Memory B cell (primary cell): ENCODE results near the gene PFKP.
A peak's percentile ranks its signal among the peaks of the same experiment; 100 is the strongest.

Experiments used
- ATAC-seq: fragments of 150-1000 bp; cut with Tn5 transposase; 2 replicates; pipeline ENCODE4 v1.10.0; 2021; ENCODE audit warnings: low read depth, mild to moderate bottlenecking, moderate library complexity
- DNase-seq, 2 donors: peaks; one replicate each; pipeline ENCODE4 v3.0.0; 2022; ENCODE audit warnings: low spot score in 2 of 2
- H3K27ac Mint-ChIP-seq: one replicate; pipeline ENCODE4 v1.8.0; 2022; ENCODE audit warnings: mild to moderate bottlenecking, moderate library complexity, mixed read lengths
- H3K27me3 Mint-ChIP-seq: one replicate; pipeline ENCODE4 v1.8.0; 2022; ENCODE audit warnings: mixed read lengths
- H3K36me3 Mint-ChIP-seq: one replicate; pipeline ENCODE4 v1.8.0; 2022; ENCODE audit warnings: mild to moderate bottlenecking, mixed read lengths
- H3K4me1 Mint-ChIP-seq: one replicate; pipeline ENCODE4 v1.8.0; 2022; ENCODE audit warnings: mixed read lengths
- H3K4me3 Mint-ChIP-seq: one replicate; pipeline ENCODE4 v1.8.0; 2022; ENCODE audit warnings: mild to moderate bottlenecking, moderate library complexity, mixed read lengths
- H3K9me3 Mint-ChIP-seq: one replicate; pipeline ENCODE4 v1.8.0; 2022; ENCODE audit warnings: mixed read lengths

PFKP gene

DNA sequence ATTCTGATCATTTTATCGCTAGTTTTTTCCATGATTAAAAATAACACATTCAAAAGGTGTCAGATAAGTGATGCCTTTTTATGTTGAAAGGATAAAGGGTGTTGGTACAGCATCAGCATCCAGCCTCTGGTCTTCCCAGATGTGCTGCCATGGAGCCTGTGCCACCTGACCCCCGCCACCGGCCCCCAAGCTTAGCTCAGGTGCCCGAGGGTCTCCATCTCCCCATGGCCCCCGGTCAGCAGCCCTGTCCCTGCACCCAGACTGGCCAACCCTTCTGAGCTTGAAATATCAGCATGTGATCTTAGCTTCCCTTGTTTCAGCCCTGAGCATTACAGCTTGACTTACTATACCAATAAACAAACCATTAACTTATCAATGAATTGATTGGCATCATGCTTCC, 24.6 kb downstream of the PFKP start:
- peaks cover 14% of the 10 kb centered on the region for H3K36me3 Mint-ChIP-seq
- no peaks in the 10 kb centered on the region for H3K9me3 Mint-ChIP-seq
- H3K4me1 Mint-ChIP-seq = peaks cover 10% of the 10 kb centered on the region
- ATAC-seq (no peak), DNase-seq (no peak)
- H3K4me3 Mint-ChIP-seq = no peak overlapping the region
- H3K27me3 Mint-ChIP-seq = no peaks in the 10 kb centered on the region
- peak overlapping the region; percentile 7 for H3K27ac Mint-ChIP-seq

DNA sequence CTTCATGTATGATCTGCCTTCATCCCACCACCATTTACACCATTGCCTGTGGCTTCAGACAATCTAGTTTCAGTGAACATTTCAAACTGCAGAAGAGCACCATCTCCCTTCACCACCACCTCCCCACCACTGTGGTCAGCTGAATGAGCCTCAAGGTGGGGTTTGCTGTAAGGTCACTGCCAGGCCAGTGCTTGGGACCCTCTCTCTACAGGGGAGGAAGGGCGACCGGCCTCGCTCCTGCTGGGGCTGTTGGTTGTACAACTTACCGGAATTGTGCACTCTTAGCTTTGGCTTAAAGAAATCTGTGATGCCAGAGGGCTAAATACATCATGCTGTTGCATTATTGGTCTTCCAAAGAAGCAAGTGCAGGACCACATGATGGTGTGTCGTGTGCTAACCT, 26.6 kb downstream of the PFKP start:
- no peak overlapping the region for H3K4me3 Mint-ChIP-seq
- no peaks in the 10 kb centered on the region for H3K9me3 Mint-ChIP-seq
- ATAC-seq (no peak), DNase-seq (no peak)
- peak overlapping the region; percentile 12 for H3K27ac Mint-ChIP-seq
- H3K4me1 Mint-ChIP-seq = peaks cover 10% of the 10 kb centered on the region
- H3K27me3 Mint-ChIP-seq = no peaks in the 10 kb centered on the region
- peaks cover 14% of the 10 kb centered on the region for H3K36me3 Mint-ChIP-seq

DNA sequence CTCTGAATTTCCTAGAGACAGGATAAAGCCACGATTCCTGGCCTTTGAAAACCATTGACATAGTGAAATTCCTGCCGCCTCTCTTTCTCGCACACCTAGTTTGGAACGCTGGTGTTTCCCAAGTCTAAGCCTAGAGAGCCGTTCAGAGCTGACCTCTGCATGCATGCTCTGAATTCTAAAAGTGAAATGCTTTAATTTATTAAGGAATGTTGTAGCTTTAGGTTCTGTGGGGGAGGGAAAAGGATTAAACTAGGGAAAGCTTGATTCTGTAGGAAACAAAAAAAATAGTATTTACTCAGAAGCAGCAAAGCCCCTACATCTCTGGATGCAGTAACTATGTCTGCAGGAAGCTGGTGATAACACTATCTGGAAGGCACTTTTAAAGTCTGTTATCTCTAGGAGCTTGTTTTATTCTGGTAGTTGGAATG, 27.3 kb downstream of the PFKP start:
- DNase-seq = no peak
- no peak overlapping the region for H3K4me3 Mint-ChIP-seq

DNA sequence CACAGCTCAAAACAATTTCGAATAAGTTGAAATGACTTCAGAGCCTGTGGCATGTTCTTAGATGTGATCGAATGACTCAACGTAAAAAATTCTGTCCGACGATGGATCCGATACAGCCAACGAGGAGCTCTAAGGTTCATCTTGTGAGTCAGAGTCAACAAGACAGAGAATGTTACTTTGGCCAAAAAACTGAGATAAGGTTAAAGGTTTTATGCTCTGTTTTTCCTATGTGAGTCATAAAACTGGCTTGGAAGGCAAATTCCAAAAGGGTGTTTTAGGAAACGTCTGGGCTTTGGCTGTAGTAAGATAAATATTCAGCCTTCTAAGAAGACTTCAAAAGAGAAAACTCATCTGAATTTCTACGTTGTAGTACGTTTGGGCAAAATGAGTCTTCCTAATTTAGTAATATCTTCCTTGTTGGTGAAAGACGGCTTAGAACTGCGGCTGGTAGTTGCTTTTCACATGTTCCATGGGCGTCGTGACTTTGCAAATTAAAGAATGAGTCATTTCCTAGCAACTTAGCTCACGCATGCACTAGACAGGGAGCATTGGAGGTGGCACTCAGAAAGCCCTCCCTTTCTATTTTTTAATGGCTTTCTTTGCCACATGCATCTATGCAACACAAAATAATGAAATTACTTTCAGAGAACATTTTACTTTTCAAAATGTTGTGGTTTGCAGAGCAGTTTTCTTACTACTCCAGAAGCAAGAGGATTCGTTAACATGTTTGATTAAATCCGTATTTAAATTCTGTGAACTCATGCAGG, 28.2 kb downstream of the PFKP start:
- DNase-seq (no peak), ATAC-seq (no peak)
- H3K36me3 Mint-ChIP-seq = peaks cover 18% of the 10 kb centered on the region
- H3K4me1 Mint-ChIP-seq = peaks cover 12% of the 10 kb centered on the region
- no peak overlapping the region for H3K4me3 Mint-ChIP-seq
- no peaks in the 10 kb centered on the region for H3K27me3 Mint-ChIP-seq
- H3K9me3 Mint-ChIP-seq = no peaks in the 10 kb centered on the region
- no peak overlapping the region for H3K27ac Mint-ChIP-seq

More for the DNA sequence above, 27.3 kb downstream of the PFKP start:
- no peak for ATAC-seq
- Mint-ChIP-seq H3K9me3 (no peaks in the 10 kb centered on the region), H3K36me3 (peaks cover 16% of the 10 kb centered on the region), H3K27me3 (no peaks in the 10 kb centered on the region), H3K27ac (peak overlapping the region; percentile 12), H3K4me1 (peaks cover 10% of the 10 kb centered on the region)

DNA sequence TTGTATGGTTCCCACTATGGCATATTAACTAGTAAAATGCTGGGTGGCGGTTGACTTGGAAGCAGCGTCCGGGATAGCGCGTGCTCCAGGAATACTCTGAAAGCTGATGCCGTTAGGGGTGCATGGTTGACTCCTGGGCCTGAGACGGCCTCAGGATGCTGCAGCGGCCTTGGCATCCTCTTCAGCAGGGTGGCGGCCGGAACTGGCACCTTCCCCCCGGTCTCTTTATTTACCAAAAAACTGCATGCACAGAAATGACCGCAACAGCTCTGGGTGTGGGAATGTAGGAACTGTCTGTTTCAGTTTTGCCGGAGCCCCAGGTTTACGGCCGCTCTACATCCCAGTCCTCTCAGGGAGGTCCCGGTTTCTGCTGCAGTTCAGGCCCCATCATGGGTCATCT, 28.8 kb downstream of the PFKP start:
- ATAC-seq (no peak), DNase-seq (no peak)
- Mint-ChIP-seq H3K36me3 (peaks cover 21% of the 10 kb centered on the region), H3K27ac (no peak overlapping the region), H3K4me1 (peaks cover 12% of the 10 kb centered on the region), H3K9me3 (no peaks in the 10 kb centered on the region), H3K4me3 (no peak overlapping the region), H3K27me3 (no peaks in the 10 kb centered on the region)

DNA sequence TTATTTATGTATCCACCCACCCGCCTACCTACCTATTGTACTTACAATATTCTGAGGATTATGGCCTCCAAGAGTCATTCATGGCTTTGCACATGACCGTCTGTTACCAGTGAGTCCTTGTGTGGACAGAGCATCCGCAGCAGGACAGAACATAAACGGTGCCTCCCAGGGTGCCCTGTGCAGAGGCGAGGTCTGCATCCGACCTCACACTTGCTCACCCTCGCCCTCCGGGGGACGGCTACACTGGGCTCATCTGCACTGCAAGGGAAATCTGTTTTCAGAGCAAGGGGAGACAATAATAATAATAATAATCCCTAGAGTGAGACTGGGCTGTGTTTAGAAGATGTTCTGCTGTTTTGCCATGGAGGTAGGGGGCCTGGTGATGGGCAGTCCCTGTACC, 29.8 kb downstream of the PFKP start:
- Mint-ChIP-seq H3K9me3 (no peaks in the 10 kb centered on the region), H3K27me3 (no peaks in the 10 kb centered on the region), H3K4me3 (no peak overlapping the region), H3K4me1 (peaks cover 11% of the 10 kb centered on the region), H3K27ac (no peak overlapping the region), H3K36me3 (peaks cover 24% of the 10 kb centered on the region)
- no peak for ATAC-seq
- no peak for DNase-seq

DNA sequence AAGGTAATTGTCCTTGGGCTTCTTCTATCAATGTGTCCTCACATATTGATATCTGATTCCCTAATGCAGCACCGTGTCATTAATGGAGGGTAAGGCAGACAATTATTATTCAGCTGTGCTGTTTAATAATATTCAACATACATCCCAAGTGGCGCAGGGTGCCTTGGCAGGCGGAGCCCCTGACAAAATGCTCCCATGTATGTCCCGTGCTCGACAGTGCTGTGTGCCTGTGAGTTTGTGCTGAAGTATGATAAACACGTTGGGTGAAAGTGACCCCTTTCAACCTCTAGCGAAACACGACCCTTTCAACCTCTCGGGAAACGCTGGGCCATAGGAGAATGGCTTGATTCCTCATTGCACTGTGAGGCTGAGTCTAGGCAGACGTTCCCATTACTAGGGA, 31.3 kb downstream of the PFKP start:
- ATAC-seq = no peak
- Mint-ChIP-seq H3K27ac (no peak overlapping the region), H3K36me3 (peaks cover 29% of the 10 kb centered on the region)

DNA sequence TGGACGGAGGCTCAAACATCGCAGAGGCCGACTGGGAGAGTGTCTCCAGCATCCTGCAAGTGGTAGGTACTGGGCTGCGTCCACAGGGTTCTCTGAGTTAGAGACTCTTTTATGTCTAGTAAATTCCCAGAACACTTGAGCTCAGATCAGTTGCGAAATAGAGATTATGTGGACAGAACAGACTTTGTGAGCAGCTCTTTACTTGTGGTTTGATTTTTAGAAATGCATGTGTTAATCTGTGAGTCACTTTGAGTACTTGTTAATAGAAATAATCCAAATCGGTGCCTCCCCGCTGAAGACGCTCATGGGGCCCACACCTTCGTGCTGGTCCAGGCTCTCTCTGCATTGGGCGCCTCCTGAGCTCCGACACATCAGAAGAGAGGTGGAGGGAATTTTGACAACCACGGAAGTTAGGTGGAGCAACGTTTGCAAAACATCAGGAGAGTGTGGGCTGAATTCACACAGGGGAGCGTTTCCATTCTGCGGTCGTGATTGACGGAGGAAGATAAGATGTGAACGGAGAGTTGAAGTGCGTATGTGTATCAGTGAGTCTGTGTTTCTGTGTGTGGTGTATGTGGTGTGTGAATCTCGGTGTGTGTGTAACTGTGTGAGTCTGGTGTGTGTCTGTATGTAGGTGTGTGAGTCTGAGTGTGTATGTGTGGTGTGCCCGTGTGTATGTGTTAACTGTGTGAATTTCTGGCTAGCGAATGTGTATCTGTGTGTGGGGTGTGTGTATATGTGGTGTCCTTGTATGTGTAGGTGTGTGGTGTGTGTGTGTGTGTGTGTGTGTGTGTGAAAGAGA, 32.1 kb downstream of the PFKP start:
- ATAC-seq (no peak), DNase-seq (no peak)
- H3K27ac Mint-ChIP-seq = no peak overlapping the region
- peaks cover 29% of the 10 kb centered on the region for H3K36me3 Mint-ChIP-seq
- peaks cover 5% of the 10 kb centered on the region for H3K4me1 Mint-ChIP-seq
- H3K4me3 Mint-ChIP-seq = no peak overlapping the region
- H3K9me3 Mint-ChIP-seq = no peaks in the 10 kb centered on the region
- no peaks in the 10 kb centered on the region for H3K27me3 Mint-ChIP-seq

More for the DNA sequence above, 31.3 kb downstream of the PFKP start:
- H3K4me1 Mint-ChIP-seq = peaks cover 7% of the 10 kb centered on the region
- no peaks in the 10 kb centered on the region for H3K27me3 Mint-ChIP-seq
- no peaks in the 10 kb centered on the region for H3K9me3 Mint-ChIP-seq
- DNase-seq = no peak
- no peak overlapping the region for H3K4me3 Mint-ChIP-seq

DNA sequence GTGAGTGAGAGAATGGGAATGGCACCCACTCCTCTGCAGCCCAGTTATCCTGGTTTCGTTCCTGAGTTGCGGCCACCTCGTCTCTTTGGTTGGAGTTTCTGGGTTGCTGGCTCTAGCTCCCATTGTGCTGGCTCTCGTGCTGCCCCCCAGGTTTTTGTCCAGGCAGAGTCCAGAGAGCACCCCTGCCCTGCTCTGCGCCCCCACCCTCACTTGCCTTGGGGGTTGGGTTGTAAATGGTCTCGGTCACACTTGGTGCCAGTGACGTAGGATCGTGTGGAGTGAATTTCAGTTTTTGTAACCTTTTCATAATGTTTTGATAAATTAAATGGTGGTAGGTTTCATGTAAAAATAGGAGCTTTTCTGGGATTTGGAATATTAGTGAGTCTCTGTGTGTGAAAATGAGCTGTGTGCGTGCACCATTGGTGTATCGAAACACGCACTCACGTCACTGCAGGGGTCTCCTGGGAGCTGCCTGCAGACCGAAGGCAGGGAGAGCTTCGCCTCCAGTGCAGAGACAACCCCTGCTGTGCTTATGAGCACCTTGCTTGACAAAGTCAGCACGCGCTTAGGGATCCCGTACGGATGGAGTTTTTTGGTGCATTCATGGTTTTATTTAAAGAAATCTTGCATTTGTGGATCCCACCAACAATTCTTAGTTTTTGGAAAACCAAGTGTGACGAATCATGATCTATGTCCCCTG, 32.9 kb downstream of the PFKP start:
- DNase-seq = no peak
- Mint-ChIP-seq H3K4me3 (no peak overlapping the region), H3K27ac (no peak overlapping the region), H3K4me1 (peaks cover 5% of the 10 kb centered on the region), H3K36me3 (peaks cover 31% of the 10 kb centered on the region), H3K9me3 (no peaks in the 10 kb centered on the region), H3K27me3 (no peaks in the 10 kb centered on the region)
- ATAC-seq = no peak

DNA sequence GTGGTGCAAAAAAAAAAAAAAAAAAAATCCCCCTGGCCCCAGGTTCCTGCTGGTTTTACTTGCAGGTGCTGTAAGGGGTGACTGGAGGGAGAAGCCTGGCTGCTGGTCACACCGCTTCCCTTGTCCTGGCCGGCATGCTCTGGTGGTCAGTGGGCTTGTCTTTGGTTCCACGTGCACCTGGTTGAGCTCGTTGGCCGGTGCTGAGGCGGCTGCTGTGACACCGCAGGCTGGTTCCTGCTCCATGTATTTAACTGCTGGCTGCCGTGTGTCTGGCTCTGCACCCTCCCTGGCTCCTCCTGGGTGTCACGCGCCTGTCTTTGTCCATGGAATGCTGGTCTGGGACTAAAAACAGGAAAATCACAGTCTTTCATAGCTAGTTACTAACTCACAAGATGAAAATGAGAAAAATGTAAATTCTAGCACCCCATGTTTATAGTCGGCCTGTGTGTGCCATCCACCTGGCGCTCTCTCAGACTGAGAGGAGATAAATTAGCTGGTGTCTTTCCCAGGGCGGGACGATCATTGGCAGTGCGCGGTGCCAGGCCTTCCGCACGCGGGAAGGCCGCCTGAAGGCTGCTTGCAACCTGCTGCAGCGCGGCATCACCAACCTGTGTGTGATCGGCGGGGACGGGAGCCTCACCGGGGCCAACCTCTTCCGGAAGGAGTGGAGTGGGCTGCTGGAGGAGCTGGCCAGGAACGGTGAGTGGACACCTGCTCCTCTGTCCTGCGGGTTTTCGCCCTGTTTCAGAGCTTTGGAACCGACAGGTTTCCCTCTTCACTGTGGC, 33.7 kb downstream of the PFKP start:
- H3K4me3 Mint-ChIP-seq = no peak overlapping the region
- peaks cover 32% of the 10 kb centered on the region for H3K36me3 Mint-ChIP-seq
- no peak for ATAC-seq
- H3K4me1 Mint-ChIP-seq = peaks cover 3% of the 10 kb centered on the region
- DNase-seq = no peak
- H3K27ac Mint-ChIP-seq = no peak overlapping the region
- H3K9me3 Mint-ChIP-seq = no peaks in the 10 kb centered on the region
- H3K27me3 Mint-ChIP-seq = no peaks in the 10 kb centered on the region

DNA sequence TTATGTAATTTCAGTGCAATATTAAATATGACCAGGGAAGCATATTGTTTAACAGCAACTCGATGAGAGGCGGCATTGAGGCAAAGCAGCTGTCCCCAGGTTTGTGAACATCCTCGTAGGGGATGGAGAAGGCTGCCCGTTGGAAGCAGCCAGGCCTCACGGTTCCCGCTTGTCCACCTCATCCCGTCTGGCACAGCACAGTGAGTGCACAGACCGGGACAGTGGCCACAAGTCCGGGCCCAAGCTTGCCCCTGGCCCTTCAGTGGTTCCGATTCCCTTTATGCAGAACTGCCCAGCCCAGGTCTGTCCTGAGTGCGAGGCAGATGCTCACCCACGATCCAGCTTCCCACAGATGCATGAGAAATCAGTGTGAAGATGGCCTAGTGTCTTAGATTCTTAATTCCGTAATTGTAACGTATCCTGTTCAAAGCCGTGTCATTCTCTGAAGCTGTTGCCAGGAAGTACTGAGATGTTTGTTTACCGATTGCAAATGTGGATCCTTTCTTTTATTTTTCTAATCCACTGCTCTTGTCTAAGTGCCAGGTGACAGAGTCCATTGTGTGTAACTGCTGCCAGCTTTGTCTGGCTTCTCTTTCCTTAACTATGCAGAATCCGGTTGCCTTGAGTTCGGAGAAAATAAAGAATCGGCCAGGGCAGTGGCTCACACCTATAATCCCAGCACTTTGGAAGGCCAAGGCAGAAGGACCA, 35.5 kb downstream of the PFKP start:
- ATAC-seq (no peak), DNase-seq (no peak)
- Mint-ChIP-seq H3K4me3 (no peak overlapping the region), H3K27me3 (no peaks in the 10 kb centered on the region), H3K9me3 (no peaks in the 10 kb centered on the region), H3K36me3 (peaks cover 32% of the 10 kb centered on the region), H3K4me1 (peaks cover 3% of the 10 kb centered on the region), H3K27ac (no peak overlapping the region)

DNA sequence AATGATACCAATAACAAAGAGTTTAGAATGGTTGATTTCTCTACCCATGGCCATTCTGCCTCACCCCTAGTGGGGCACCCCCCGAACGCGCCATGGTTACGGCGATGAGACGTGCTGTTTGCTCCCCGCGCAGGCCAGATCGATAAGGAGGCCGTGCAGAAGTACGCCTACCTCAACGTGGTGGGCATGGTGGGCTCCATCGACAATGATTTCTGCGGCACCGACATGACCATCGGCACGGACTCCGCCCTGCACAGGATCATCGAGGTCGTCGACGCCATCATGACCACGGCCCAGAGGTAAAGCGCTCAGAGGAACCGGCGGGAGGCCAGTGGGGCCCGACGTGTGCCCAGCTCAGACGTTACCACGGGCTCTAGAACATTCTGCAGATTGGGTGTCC, 36.3 kb downstream of the PFKP start:
- no peaks in the 10 kb centered on the region for H3K27me3 Mint-ChIP-seq
- no peak for ATAC-seq
- peaks cover 3% of the 10 kb centered on the region for H3K4me1 Mint-ChIP-seq
- no peak overlapping the region for H3K27ac Mint-ChIP-seq
- peaks cover 32% of the 10 kb centered on the region for H3K36me3 Mint-ChIP-seq
- H3K4me3 Mint-ChIP-seq = no peak overlapping the region
- H3K9me3 Mint-ChIP-seq = no peaks in the 10 kb centered on the region
- no peak for DNase-seq

DNA sequence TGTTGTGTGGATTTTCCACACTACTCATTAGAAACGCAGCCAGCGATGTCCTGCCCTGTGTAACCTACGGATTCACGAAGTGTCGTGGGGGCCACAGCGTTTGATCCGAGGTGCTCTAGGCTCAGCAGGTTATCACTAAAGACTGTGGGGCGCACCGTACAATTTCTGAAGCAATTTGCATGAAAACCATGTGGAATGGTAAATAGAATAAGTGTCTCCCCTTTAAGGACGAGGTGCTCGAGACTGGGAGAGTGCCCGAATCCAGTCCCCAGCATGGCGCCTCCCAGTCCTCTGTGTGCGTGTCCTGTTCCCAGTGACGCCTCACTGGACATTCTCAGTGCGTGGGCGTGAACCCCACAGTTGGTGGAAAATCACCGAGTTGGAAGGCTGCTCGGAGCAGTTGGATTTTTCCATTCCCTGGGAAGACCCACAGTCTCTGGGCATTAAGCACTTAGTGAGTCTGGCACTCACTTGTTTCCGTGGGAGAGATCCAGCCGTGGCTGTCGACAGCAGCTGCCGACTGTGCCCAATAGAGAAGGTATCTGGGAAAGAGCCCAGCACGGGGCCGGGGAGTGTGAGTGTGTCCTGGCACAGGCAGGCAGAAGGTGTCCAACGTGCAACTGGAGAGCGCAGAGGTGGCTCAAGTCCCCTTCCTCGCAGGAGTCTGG, 37.0 kb downstream of the PFKP start:
- no peak for DNase-seq
- H3K27ac Mint-ChIP-seq = no peak overlapping the region
- peaks cover 38% of the 10 kb centered on the region for H3K36me3 Mint-ChIP-seq
- H3K27me3 Mint-ChIP-seq = no peaks in the 10 kb centered on the region
- peaks cover 3% of the 10 kb centered on the region for H3K4me1 Mint-ChIP-seq
- H3K4me3 Mint-ChIP-seq = no peak overlapping the region
- no peak for ATAC-seq
- no peaks in the 10 kb centered on the region for H3K9me3 Mint-ChIP-seq
